Trophoblast cell (in vitro differentiated cells and primary cell): Measurements from ENCODE around the gene BAK1.
"Not testable (repeated sequence)": the region's sequence is repeated elsewhere in the genome, so short reads cannot be mapped to it uniquely, and the experiment has no call there.

Experiments
- DNase-seq, 2 donors: peaks; one replicate each; pipeline ENCODE4 v3.0.0-alpha.2; 2016
- H2AFZ ChIP-seq: 2 replicates; pipeline ENCODE4 v1.6.1; 2013; ENCODE audit warnings: low read length, moderate library complexity, mild to moderate bottlenecking; ENCODE audit not compliant: insufficient read depth, poor library complexity
- H2AK5ac ChIP-seq: 2 replicates; pipeline ENCODE4 v1.6.1; 2013; ENCODE audit warnings: mild to moderate bottlenecking, low read length
- H2BK120ac ChIP-seq: 2 replicates; pipeline ENCODE4 v1.6.1; 2013; ENCODE audit warnings: low read length, mild to moderate bottlenecking, moderate library complexity; ENCODE audit not compliant: insufficient read depth, poor library complexity
- H2BK12ac ChIP-seq: 2 replicates; pipeline ENCODE4 v1.6.1; 2013; ENCODE audit warnings: mild to moderate bottlenecking, low read length, moderate library complexity
- H2BK5ac ChIP-seq: 2 replicates; pipeline ENCODE4 v1.6.1; 2013; ENCODE audit warnings: low read length, low read depth, moderate library complexity, mild to moderate bottlenecking; ENCODE audit not compliant: poor library complexity
- H3K14ac ChIP-seq: 2 replicates; pipeline ENCODE4 v1.6.1; 2013; ENCODE audit warnings: mild to moderate bottlenecking, low read length
- H3K18ac ChIP-seq: 2 replicates; pipeline ENCODE4 v1.6.1; 2013; ENCODE audit warnings: mild to moderate bottlenecking, low read length
- H3K23ac ChIP-seq: 2 replicates; pipeline ENCODE4 v1.6.1; 2013; ENCODE audit warnings: low read length
- H3K27ac ChIP-seq: 2 replicates; pipeline ENCODE4 v1.5.1; 2013; ENCODE audit warnings: low read depth, mild to moderate bottlenecking, inconsistent platforms, low read length, moderate library complexity
- H3K27me3 ChIP-seq: 2 replicates; pipeline ENCODE4 v1.6.1; 2013; ENCODE audit warnings: inconsistent platforms, mild to moderate bottlenecking, low read length, moderate library complexity; ENCODE audit not compliant: insufficient read depth
- H3K36me3 ChIP-seq, 2 experiments: 1 replicate in 1 of 2; 2 replicates in 1 of 2; pipeline ENCODE4 v1.6.1; 2013; ENCODE audit warnings: low read length in 2 of 2, mild to moderate bottlenecking in 2 of 2, moderate library complexity in 1 of 2; ENCODE audit not compliant: insufficient read depth in 2 of 2, control insufficient read depth in 1 of 2
- H3K4ac ChIP-seq: 2 replicates; pipeline ENCODE4 v1.6.1; 2013; ENCODE audit warnings: low read depth, mild to moderate bottlenecking, low read length, moderate library complexity
- H3K4me1 ChIP-seq, 2 experiments: 1 replicate in 1 of 2; 2 replicates in 1 of 2; pipeline ENCODE4 v1.6.1; 2013; ENCODE audit warnings: low read length in 2 of 2, mild to moderate bottlenecking in 2 of 2, moderate library complexity in 1 of 2; ENCODE audit not compliant: insufficient read depth in 2 of 2, control insufficient read depth in 1 of 2
- H3K4me2 ChIP-seq: 2 replicates; pipeline ENCODE4 v1.6.1; 2013; ENCODE audit warnings: inconsistent platforms, mild to moderate bottlenecking, low read length, moderate library complexity
- H3K4me3 ChIP-seq: 2 replicates; pipeline ENCODE4 v1.5.1; 2013; ENCODE audit warnings: mild to moderate bottlenecking, low read depth, low read length, inconsistent platforms
- H3K79me1 ChIP-seq: one replicate; pipeline ENCODE4 v1.6.1; 2013; ENCODE audit warnings: low read length
- H3K79me2 ChIP-seq: 2 replicates; pipeline ENCODE4 v1.6.1; 2013; ENCODE audit warnings: low read length, mild to moderate bottlenecking; ENCODE audit not compliant: control insufficient read depth, insufficient read depth, poor library complexity
- H3K9ac ChIP-seq: 2 replicates; pipeline ENCODE4 v1.6.1; 2013; ENCODE audit warnings: mild to moderate bottlenecking, low read length
- H3K9me3 ChIP-seq: 2 replicates; pipeline ENCODE4 v1.6.1; 2013; ENCODE audit warnings: low read depth, mild to moderate bottlenecking, control low read depth, inconsistent platforms, low read length; ENCODE audit not compliant: insufficient read depth
- H4K12ac ChIP-seq: 2 replicates; pipeline ENCODE4 v1.6.1; 2013; ENCODE audit warnings: low read depth, mild to moderate bottlenecking, low read length, moderate library complexity
- H4K8ac ChIP-seq: 2 replicates; pipeline ENCODE4 v1.6.1; 2013; ENCODE audit warnings: low read depth, mild to moderate bottlenecking, low read length, moderate library complexity
- H4K91ac ChIP-seq: one replicate; pipeline ENCODE4 v1.6.1; 2013; ENCODE audit warnings: low read depth, mild to moderate bottlenecking, low read length, moderate library complexity
- WGBS: extraction: QIAGEN DNeasy Blood & Tissue Kit; methylation state at CpG from one replicate; pipeline ENCODE4 v1.1.7; 2013; ENCODE audit warnings: missing lambda C conversion rate; ENCODE audit not compliant: insufficient read length, insufficient coverage; ENCODE audit errors: extremely low coverage; 5-methylcytosine and 5-hydroxymethylcytosine counted together

The BAK1 gene

DNA sequence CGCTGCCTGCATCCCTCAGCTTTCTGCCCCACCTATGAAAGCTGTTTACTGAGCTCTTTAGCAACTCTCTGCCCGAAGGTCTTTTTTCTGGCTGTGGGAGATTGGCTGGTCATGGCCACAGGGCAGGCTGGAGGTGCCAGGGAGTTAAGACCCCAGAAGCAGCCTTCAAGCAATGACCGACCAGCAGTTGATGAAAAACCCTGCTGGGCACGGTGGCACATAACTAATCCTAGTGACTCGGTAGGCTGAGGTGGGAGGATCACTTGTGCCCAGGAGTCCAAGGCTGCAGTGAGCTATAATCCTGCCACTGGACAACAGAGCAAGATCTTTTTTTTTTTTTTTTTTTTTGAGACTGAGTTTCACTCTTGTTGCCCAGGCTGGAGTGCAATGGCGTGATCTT lies 20.7 kb upstream of the BAK1 start:
- no peaks in the 10 kb centered on the region for H3K4me1 ChIP-seq
- no peaks in the 10 kb centered on the region for H3K27me3 ChIP-seq
- H3K27ac ChIP-seq = no peak overlapping the region
- H4K8ac ChIP-seq = no peak overlapping the region
- H4K91ac ChIP-seq = no peak overlapping the region
- no CpG with 5 or more reads among the region's 6 CpGs for WGBS
- H3K79me1 ChIP-seq = no peaks in the 10 kb centered on the region
- no peak for DNase-seq
- H3K9ac ChIP-seq = no peak overlapping the region
- no peak overlapping the region for H3K23ac ChIP-seq
- no peak overlapping the region for H2BK5ac ChIP-seq
- no peak overlapping the region for H4K12ac ChIP-seq
- H3K4me3 ChIP-seq = no peak overlapping the region
- H3K14ac ChIP-seq = no peak overlapping the region
- no peak overlapping the region for H2AFZ ChIP-seq
- no peaks in the 10 kb centered on the region for H3K79me2 ChIP-seq
- no peak overlapping the region for H3K18ac ChIP-seq
- H2AK5ac ChIP-seq = no peak overlapping the region
- no peak overlapping the region for H2BK120ac ChIP-seq
- H2BK12ac ChIP-seq = no peak overlapping the region
- H3K4me2 ChIP-seq = no peak overlapping the region
- H3K9me3 ChIP-seq = no peaks in the 10 kb centered on the region
- H3K4ac ChIP-seq = no peak overlapping the region
- H3K36me3 ChIP-seq = no peaks in the 10 kb centered on the region

GRCh38 chr6:33599413-33599938 lies 19.4 kb upstream of the BAK1 start:
- H2BK12ac ChIP-seq = no peak overlapping the region
- WGBS = no CpG with 5 or more reads among the region's 9 CpGs
- H2AK5ac ChIP-seq = no peak overlapping the region
- H3K9ac ChIP-seq = no peak overlapping the region
- H2BK120ac ChIP-seq = no peak overlapping the region
- H3K4me3 ChIP-seq = no peak overlapping the region
- H3K18ac ChIP-seq = no peak overlapping the region
- no peak overlapping the region for H2AFZ ChIP-seq
- no peak overlapping the region for H3K27ac ChIP-seq
- no peaks in the 10 kb centered on the region for H3K27me3 ChIP-seq
- H3K79me2 ChIP-seq = no peaks in the 10 kb centered on the region
- H3K79me1 ChIP-seq = no peaks in the 10 kb centered on the region
- H3K9me3 ChIP-seq = no peaks in the 10 kb centered on the region
- H3K4ac ChIP-seq = no peak overlapping the region
- H2BK5ac ChIP-seq = no peak overlapping the region
- no peak overlapping the region for H3K14ac ChIP-seq
- no peaks in the 10 kb centered on the region for H3K4me1 ChIP-seq
- DNase-seq = no peak
- no peak overlapping the region for H4K12ac ChIP-seq
- H4K8ac ChIP-seq = no peak overlapping the region
- no peak overlapping the region for H3K23ac ChIP-seq
- no peak overlapping the region for H3K4me2 ChIP-seq
- H4K91ac ChIP-seq = no peak overlapping the region
- no peaks in the 10 kb centered on the region for H3K36me3 ChIP-seq

GRCh38 chr6:33597551-33598322 lies 17.7 kb upstream of the BAK1 start:
- Histone ChIP-seq H3K27ac (no peak overlapping the region), H3K18ac (no peak overlapping the region), H4K8ac (no peak overlapping the region), H2AK5ac (no peak overlapping the region), H3K36me3 (no peaks in the 10 kb centered on the region), H3K4ac (no peak overlapping the region), H3K23ac (no peak overlapping the region), H2BK120ac (no peak overlapping the region), H3K27me3 (no peaks in the 10 kb centered on the region), H4K12ac (no peak overlapping the region), H2BK12ac (no peak overlapping the region), H3K79me1 (no peaks in the 10 kb centered on the region), H4K91ac (no peak overlapping the region), H2AFZ (no peak overlapping the region), H3K79me2 (no peaks in the 10 kb centered on the region), H3K4me3 (no peak overlapping the region), H3K9ac (no peak overlapping the region), H3K14ac (no peak overlapping the region), H3K4me1 (peaks cover 0 to 4% of the 10 kb centered on the region in 2 experiments), H2BK5ac (no peak overlapping the region), H3K4me2 (no peak overlapping the region), H3K9me3 (no peaks in the 10 kb centered on the region)
- no CpG with 5 or more reads among the region's 4 CpGs for WGBS
- no peak for DNase-seq

DNA sequence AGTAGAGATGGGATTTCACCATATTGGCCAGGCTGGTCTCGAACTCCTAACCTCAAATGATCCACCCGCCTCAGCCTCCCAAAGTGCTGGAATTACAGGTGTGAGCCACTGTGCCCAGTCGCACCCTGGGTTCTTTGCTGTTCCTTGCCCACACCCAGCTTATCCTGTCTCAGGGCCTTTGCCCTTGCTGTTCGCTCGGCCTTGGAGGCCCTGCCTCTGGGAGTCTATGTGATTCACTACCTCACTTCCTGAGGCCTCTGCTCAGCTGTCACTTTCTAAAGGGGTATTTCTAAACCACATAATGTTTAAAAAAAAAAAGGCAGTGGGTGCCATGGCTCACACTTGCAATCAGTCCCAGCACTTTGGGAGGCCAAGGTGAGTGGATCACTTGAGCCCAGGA lies 16.8 kb upstream of the BAK1 start:
- H3K9me3 ChIP-seq, H4K8ac ChIP-seq, H2AK5ac ChIP-seq, H3K18ac ChIP-seq, H3K14ac ChIP-seq, H3K27me3 ChIP-seq, H3K79me2 ChIP-seq, H3K4me2 ChIP-seq, H2AFZ ChIP-seq, H2BK120ac ChIP-seq, H3K9ac ChIP-seq, H4K91ac ChIP-seq, H4K12ac ChIP-seq, DNase-seq, H3K4me1 ChIP-seq, H3K4me3 ChIP-seq, H2BK12ac ChIP-seq, H3K36me3 ChIP-seq, H3K79me1 ChIP-seq, H2BK5ac ChIP-seq, H3K4ac ChIP-seq, H3K27ac ChIP-seq, H3K23ac ChIP-seq: not testable (repeated sequence)
- WGBS = no CpG with 5 or more reads among the region's 5 CpGs
